GM18505 (cell line): ENCODE measurements around the gene TRAPPC5.
"Not testable (repeated sequence)": the region's sequence is repeated elsewhere in the genome, so short reads cannot be mapped to it uniquely, and the experiment has no call there.

ENCODE experiments used
- ATAC-seq: cut with Tn5 transposase; IDR thresholded peaks from one replicate; pipeline ENCODE4 v1.9.1; 2021; ENCODE audit not compliant: unreplicated experiment
- POLR2A ChIP-seq: IDR thresholded peaks from 4 replicates; pipeline ENCODE4 v1.6.1; 2011; ENCODE audit warnings: borderline replicate concordance; ENCODE audit not compliant: insufficient read depth, insufficient read length; ENCODE audit errors: extremely low read depth

Gene TRAPPC5

GRCh38 chr19:7641290-7642276 is 39.0 kb upstream of the TRAPPC5 start:
- no peak for ATAC-seq
- TF ChIP-seq POLR2A: no peak

GRCh38 chr19:7642295-7643030 is 38.2 kb upstream of the TRAPPC5 start:
- no peak for ATAC-seq
- no peak for TF ChIP-seq POLR2A

GRCh38 chr19:7643031-7643415 is 37.6 kb upstream of the TRAPPC5 start:
- no peak for TF ChIP-seq POLR2A

GRCh38 chr19:7643629-7644549 is 36.7 kb upstream of the TRAPPC5 start:
- ATAC-seq: not testable (repeated sequence)

More at GRCh38 chr19:7643031-7643415, 37.6 kb upstream of the TRAPPC5 start:
- no peak for ATAC-seq

- TF ChIP-seq POLR2A: no peak
- no peak for ATAC-seq
Observed at GRCh38 chr19:7644550-7644877, 36.1 kb upstream of the TRAPPC5 start.

GRCh38 chr19:7645163-7645562 is 35.5 kb upstream of the TRAPPC5 start:
- no peak for TF ChIP-seq POLR2A
- ATAC-seq: no peak

GRCh38 chr19:7645656-7646425 is 34.8 kb upstream of the TRAPPC5 start:
- no peak for ATAC-seq
- no peak for TF ChIP-seq POLR2A

GRCh38 chr19:7646426-7646700 is 34.3 kb upstream of the TRAPPC5 start:
- no peak for TF ChIP-seq POLR2A
- no peak for ATAC-seq

GRCh38 chr19:7647156-7647555 is 33.5 kb upstream of the TRAPPC5 start:
- TF ChIP-seq POLR2A: no peak
- no peak for ATAC-seq

GRCh38 chr19:7648265-7649014 is 32.2 kb upstream of the TRAPPC5 start:
- no peak for TF ChIP-seq POLR2A
- no peak for ATAC-seq

- no peak for TF ChIP-seq POLR2A
- no peak for ATAC-seq
Observed at GRCh38 chr19:7650148-7650547, 30.5 kb upstream of the TRAPPC5 start.

GRCh38 chr19:7652061-7652641 is 28.5 kb upstream of the TRAPPC5 start:
- TF ChIP-seq POLR2A: no peak
- ATAC-seq: no peak
